Mesothelial cell of epicardium (in vitro differentiated cells): ENCODE data around the gene RAPGEF1. TPM values are rescaled to one million over a fixed set of nuclear protein-coding genes. Genes with fewer than 3 reads are reported as not detected.
A peak's percentile ranks its signal among the peaks of the same experiment; 100 is the strongest.
"Not testable (repeated sequence)": the region's sequence is repeated elsewhere in the genome, so short reads cannot be mapped to it uniquely, and the experiment has no call there.

Experiments used
- DNase-seq, 2 experiments: peaks; one replicate each; pipeline ENCODE4 v3.0.0; 2021; ENCODE audit warnings: low spot score in 2 of 2; ENCODE audit not compliant: unreplicated experiment in 2 of 2
- H3K27ac Mint-ChIP-seq: 2 replicates; pipeline ENCODE4 v1.8.0; 2021; ENCODE audit warnings: mixed read lengths
- H3K27me3 Mint-ChIP-seq: 2 replicates; pipeline ENCODE4 v1.8.0; 2021; ENCODE audit warnings: low read depth, mixed read lengths
- H3K36me3 Mint-ChIP-seq: 2 replicates; pipeline ENCODE4 v1.8.0; 2021; ENCODE audit warnings: mixed read lengths
- H3K4me1 Mint-ChIP-seq: 2 replicates; pipeline ENCODE4 v1.8.0; 2021; ENCODE audit warnings: mixed read lengths
- H3K4me3 Mint-ChIP-seq: 2 replicates; pipeline ENCODE4 v1.8.0; 2021; ENCODE audit warnings: mild to moderate bottlenecking, moderate library complexity, mixed read lengths
- H3K9me3 Mint-ChIP-seq: 2 replicates; pipeline ENCODE4 v1.8.0; 2021; ENCODE audit warnings: mixed read lengths
- CTCF ChIP-seq: fragments of 200-600 bp; sonication (generic); IDR thresholded peaks from one replicate; pipeline ENCODE4 v1.5.0; 2021; ENCODE audit warnings: antibody characterized with exemption; ENCODE audit not compliant: unreplicated experiment
- total RNA-seq: library from RNA; stranded (reverse); gene quantifications from 3 replicates; pipeline ENCODE4 v1.2.1, GENCODE V29; 2021

The RAPGEF1 gene
- total RNA-seq, 1 donor from 2014 or later, result 50.4 TPM

GRCh38 chr9:131755541-131756198 lies 15.8 kb upstream of the RAPGEF1 start:
- Mint-ChIP-seq H3K27ac (peak overlapping the region; percentile 88), H3K9me3 (no peaks in the 10 kb centered on the region), H3K27me3 (peaks cover 28% of the 10 kb centered on the region), H3K4me3 (no peak overlapping the region), H3K4me1 (peaks cover 5% of the 10 kb centered on the region), H3K36me3 (no peaks in the 10 kb centered on the region)
- peak; percentile 80 to 90 for DNase-seq
- TF ChIP-seq CTCF, result peak; percentile 61

- H3K27me3 Mint-ChIP-seq, result peaks cover 26% of the 10 kb centered on the region
- no peaks in the 10 kb centered on the region for H3K9me3 Mint-ChIP-seq
- no peak for TF ChIP-seq CTCF
- no peaks in the 10 kb centered on the region for H3K36me3 Mint-ChIP-seq
- no peak for DNase-seq
- H3K4me3 Mint-ChIP-seq, result no peak overlapping the region
- peaks cover 5% of the 10 kb centered on the region for H3K4me1 Mint-ChIP-seq
- no peak overlapping the region for H3K27ac Mint-ChIP-seq
Observed at GRCh38 chr9:131754846-131755245, 15.0 kb upstream of the RAPGEF1 start.

GRCh38 chr9:131753751-131754150 lies 13.9 kb upstream of the RAPGEF1 start:
- not testable (repeated sequence) for H3K4me1 Mint-ChIP-seq, H3K36me3 Mint-ChIP-seq, H3K9me3 Mint-ChIP-seq, H3K27ac Mint-ChIP-seq, H3K4me3 Mint-ChIP-seq, DNase-seq
- peaks cover 20% of the 10 kb centered on the region for H3K27me3 Mint-ChIP-seq

GRCh38 chr9:131752231-131752884 lies 12.5 kb upstream of the RAPGEF1 start:
- H3K36me3 Mint-ChIP-seq, result no peaks in the 10 kb centered on the region
- TF ChIP-seq CTCF, result no peak
- peaks cover 8% of the 10 kb centered on the region for H3K27me3 Mint-ChIP-seq
- no peak overlapping the region for H3K27ac Mint-ChIP-seq
- H3K4me3 Mint-ChIP-seq, result no peak overlapping the region
- peaks cover 5% of the 10 kb centered on the region for H3K4me1 Mint-ChIP-seq
- no peaks in the 10 kb centered on the region for H3K9me3 Mint-ChIP-seq
- no peak for DNase-seq

GRCh38 chr9:131748411-131748955 lies 8.6 kb upstream of the RAPGEF1 start:
- DNase-seq, result no peak
- Mint-ChIP-seq H3K9me3 (no peaks in the 10 kb centered on the region), H3K36me3 (no peaks in the 10 kb centered on the region), H3K27me3 (no peaks in the 10 kb centered on the region), H3K27ac (no peak overlapping the region), H3K4me1 (peaks cover 14% of the 10 kb centered on the region), H3K4me3 (no peak overlapping the region)
- TF ChIP-seq CTCF, result no peak

GRCh38 chr9:131747352-131747751 lies 7.5 kb upstream of the RAPGEF1 start:
- no peaks in the 10 kb centered on the region for H3K27me3 Mint-ChIP-seq
- DNase-seq, result no peak
- no peaks in the 10 kb centered on the region for H3K36me3 Mint-ChIP-seq
- H3K4me1 Mint-ChIP-seq, result peaks cover 14% of the 10 kb centered on the region
- no peaks in the 10 kb centered on the region for H3K9me3 Mint-ChIP-seq
- no peak overlapping the region for H3K27ac Mint-ChIP-seq
- no peak for TF ChIP-seq CTCF
- H3K4me3 Mint-ChIP-seq, result no peak overlapping the region
